Muscle of back (tissue), 11 donors: ENCODE data around the gene CCDC102A. TPM values are rescaled to one million over a fixed set of nuclear protein-coding genes. Genes with fewer than 3 reads are reported as not detected.
A peak's percentile ranks its signal among the peaks of the same experiment; 100 is the strongest.

ENCODE experiments used
- DNase-seq, 3 donors: peaks; one replicate each; pipeline versions ENCODE4 v3.0.0 to v3.0.0-alpha.2; 2013
- polyA plus RNA-seq, 10 donors: library from polyadenylated mRNA; unstranded; fragments of 120-200 nt; gene quantifications; one replicate each; pipeline ENCODE4 v1.2.1, GENCODE V29; 2013; ENCODE audit not compliant: insufficient read length in 10 of 10

The CCDC102A gene
- polyA plus RNA-seq, 10 donors: 8.0 to 21.6 (median 12.2) TPM

DNA sequence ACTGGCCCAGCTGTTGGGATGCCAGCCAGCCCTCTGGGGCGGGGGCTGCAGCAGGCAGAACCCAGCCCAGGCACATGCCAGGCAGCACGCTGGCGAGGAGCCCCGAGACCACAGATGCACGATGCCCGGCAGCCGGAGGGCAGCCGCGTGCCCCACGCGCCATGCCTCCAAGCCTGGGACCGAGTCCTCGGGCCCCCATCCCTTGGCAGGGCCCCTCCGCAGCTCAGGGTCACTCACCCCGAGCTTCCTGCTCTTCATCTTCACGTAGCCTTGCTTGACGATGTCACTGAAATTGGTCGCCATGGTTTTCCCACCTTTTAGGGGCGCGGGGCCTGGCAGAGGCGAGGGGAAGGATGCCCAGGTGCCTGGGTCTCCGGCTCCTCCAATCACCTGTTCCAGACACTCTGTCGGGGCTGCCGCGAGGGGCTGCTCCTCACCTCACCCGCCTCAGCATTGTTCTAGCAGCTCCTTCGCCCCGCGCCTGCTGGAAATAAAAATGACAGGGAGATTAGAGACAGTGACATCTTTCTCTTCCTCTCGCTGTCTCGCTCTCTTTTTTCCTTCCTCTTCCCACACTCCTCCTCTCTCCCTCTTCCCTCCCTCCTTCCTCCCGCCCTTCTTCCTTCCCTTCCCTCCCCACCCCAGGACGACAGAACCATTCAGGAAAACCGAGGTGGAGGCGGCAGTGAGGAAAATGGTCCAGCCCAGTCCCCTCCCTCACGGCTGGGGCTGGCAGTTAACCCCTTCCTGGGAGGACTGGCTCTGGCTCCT, 57.0 kb downstream of the CCDC102A start:
- DNase-seq: peak; percentile 52 to 84 (median 67)

DNA sequence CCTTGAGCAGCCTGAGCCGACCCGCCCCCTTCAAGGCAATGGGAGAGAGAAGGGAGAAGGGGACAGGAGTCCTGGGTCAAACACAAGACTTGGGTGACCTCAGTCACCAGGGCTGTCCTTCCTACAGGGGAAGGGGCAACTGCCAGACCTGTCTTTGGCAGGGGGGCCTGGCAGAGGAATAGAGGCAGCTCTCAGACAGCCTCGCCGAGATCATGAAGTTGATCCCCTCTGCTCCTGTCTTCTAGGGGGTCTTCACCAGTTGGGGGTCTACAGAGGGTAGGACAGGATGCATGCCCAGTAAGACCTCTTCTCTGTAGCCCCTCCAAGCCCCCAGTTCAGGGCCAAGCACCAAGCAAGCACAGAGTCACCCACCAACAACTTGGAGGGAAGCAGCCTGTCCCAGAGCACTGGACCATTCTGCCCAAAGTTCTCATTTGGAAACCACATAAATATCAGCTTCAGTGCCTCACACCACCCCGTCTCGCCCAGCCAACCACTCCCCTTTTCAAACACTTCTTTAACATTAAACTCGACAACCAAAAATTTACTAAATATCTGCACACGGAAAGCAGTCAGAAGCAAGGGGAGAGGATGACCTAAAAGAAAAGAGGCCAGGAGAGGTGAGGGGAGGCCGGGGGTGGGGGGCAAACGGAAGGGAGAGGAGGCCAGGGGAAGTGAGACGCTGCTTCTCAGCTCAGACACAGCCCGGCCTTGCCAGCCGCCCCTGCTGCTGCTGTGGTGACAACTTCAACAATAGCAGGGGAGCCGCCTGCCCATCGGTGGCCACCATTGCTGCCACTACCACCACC, 57.8 kb downstream of the CCDC102A start:
- no peak for DNase-seq

GRCh38 chr16:57477531-57478202, 58.7 kb downstream of the CCDC102A start:
- no peak for DNase-seq

GRCh38 chr16:57476546-57477410, 59.6 kb downstream of the CCDC102A start:
- no peak for DNase-seq

DNA sequence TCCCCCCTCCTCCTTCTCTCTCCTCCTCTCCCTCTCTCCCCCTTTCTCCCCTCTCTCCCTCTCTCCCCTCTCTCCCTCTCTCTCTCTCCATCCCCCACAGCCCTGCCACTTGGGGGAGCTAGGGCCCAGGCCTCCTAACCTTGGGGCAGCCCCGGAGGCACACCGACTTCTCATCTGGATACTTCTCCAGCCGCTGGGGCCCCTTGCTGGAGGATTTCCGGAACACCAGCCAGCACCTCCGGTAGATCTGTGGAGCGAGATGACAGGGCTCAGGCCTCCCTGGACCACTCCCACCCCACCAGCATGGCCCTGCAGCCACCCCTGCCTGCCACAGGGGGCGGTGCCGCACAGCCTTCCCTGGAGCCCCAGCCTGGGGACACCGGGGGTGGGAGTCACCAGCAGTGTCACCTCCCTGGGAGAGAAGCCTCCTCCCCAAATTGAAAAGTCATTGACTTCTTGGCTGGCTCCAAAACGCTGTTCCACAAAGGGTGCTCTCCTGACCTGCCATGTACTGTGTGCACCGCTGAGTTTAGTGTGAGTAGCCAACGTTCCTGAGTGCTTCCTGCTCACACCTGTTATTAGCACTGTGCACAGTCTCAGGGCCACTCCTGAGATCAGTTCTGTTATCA, 60.5 kb downstream of the CCDC102A start:
- DNase-seq: peak in 1 of 3 donors; percentile 39

DNA sequence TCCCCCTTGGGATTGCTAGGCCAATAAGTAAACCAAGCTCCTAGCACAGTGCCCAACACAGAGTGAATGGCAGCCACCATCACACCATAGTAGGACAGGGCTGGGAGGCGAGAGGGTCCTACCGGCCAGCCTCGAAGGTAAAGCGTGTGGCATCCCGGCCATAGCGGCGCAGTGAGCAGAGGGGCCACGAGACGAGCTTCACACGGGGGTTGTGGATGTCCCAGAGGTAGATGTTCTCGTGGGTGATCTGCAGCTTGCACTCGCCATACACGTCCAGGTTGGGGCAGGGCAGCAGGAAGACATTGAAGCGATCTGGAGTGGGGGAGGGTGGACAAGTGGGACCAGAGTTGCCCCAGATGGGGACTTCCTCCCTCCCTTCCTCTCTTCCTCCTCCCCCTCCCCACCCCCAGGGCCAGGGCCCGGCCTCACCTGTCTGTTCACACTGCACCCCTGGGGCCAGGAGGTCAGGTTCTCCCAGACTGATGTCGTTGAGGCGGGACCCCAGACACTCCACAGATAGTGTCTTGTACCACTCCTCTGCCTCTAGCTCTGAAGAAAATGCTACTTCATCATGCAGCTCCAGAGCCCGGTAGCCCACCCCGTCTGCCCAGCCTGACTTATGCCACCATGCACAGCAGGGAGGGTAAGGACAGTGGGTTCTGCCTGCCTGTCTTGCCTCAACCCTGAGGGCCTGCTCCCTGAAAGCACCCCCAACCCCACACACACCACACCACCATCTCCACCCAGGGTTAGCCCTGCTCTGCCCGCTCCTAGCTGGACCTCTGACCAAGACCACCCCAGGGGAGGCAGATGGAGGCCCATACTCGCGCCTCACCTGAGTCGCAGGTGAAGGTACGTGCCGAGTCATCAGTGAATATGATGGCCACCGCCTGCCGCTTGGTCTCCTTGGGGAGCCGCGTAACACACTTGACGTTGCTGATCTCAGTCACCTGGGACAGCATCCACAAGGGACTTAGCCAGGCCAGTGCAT, 61.4 kb downstream of the CCDC102A start:
- no peak for DNase-seq

DNA sequence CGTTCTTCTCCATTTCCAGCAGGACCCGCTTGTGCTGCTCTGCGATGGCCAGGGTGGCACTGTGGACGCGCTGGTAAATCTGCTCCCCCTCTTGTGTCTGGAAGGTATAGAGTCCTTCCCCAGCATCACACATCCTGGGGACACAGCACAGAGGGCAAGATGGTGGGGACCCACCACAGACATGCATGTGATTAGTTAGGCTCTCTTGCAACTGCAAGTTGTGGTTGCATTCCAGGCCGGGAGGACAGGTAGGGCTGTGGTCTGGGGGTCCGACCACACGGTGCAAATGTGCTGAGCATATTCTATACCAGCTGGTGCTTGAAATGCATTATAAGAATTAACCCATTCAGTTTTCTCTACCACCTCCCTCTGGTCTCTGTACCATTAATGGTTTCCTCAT, 62.5 kb downstream of the CCDC102A start:
- no peak for DNase-seq

DNA sequence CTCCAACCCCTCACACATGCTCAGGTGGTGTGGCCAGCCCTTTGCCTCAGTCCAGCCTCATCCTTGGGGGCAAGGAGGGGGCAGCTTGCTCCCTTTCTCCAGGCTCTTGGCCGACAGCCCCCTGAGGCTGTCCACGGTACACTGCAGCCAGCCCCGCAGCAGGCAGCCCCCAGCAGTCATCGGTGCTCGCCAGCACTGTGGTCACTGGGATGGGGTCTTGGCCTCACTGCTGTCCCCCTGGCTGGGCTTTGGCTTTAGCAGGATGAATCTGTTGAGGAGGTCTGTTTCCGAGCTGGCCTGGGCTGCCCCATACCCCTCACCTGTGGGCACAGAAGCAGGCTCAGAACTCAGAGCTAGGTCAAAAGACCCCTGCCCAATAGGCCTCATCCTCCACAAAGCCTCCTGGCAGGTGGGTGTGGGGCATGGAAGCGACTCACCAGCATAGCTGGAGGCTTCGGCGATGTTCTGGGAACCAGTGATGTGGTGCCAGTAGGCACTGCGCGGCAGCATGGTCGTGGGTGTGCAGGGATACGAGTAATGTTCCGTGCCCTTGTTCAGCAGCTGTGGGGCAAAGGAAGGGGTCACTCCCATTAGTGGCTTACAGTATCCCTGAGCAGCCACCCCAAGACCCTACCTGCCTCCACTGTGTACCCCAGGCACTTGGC, 63.1 kb downstream of the CCDC102A start:
- DNase-seq: no peak

- DNase-seq: no peak
Observed at GRCh38 chr16:57472665-57473060, 63.7 kb downstream of the CCDC102A start.

DNA sequence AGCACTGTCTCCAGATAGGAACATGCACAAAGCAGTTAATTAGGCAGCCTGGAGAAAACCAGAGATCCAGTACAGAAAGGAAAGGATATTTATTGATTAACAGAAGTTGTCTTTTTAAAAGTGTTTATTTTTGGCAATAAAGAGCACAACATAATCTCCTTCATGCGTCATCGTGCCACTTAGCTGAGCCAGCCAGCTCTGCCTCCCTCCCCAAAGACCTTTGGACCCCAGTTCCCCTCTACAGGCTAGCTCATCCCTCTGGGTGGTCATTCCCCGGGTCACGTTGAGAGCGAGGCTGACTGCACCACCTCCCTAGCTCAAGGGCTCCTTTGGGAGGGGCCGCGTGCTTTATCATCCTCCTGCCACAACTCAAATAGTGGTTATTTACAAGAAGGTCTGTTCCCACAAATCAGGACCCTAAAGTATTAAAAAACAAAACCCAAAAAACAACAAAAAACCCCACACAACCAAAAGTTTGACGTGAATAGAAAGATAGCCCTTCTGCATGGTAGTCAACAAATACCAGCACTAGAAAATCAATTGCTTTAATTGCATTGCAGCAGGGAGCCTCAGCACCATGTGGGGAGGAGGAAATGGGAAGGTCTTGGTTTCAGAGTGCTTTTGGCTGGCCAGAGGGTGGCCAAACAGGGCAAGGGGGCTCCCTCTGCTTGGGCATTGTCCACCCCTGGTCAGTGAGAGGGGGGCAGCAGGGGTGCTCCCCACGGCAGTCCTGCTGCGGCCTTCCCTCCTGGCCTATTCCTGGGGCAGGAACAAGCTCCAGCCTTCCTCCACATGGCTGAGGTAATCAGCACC, 64.3 kb downstream of the CCDC102A start:
- DNase-seq: no peak

DNA sequence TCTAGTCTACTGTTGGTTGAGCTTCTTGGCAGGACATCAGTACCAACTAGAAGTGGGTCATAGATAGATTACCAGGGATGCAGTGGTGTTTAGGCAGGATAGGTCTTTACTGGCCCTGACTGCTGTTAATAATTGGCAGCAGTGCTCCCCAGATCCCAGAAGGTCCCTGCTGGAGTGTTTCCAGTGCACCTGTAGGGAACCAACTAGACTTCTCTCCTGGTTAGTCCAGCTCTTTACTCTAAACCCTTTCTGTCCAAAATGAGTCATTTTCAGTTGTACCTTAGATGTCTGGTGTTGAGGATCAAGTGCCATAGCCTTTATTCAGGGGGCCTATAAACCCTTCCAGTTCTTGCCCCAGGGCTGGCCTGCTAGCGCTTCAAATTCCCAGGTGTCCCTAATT, 65.2 kb downstream of the CCDC102A start:
- DNase-seq: no peak

DNA sequence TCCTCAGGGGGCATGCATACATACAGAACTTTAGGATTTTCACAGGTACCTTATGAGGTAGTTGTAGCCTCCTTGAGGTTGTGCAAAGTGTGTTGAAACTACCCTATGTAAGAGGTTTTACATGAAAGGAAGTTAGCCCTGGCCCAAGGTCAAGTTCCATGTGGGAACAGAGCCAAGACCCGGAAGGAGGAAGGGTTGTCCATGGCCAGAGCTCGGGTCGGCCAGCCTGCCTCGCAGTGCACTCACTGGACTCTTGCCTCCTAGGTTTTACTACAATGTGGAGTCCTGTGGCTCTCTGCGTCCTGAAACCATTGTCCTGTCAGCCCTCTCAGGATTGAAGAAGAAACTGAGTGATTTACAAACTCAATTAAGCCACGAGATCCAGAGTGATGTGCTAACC, 65.7 kb downstream of the CCDC102A start:
- no peak for DNase-seq

GRCh38 chr16:57469917-57470470, 66.4 kb downstream of the CCDC102A start:
- DNase-seq: no peak

GRCh38 chr16:57469046-57469445, 67.3 kb downstream of the CCDC102A start:
- DNase-seq: no peak

- no peak for DNase-seq
Observed at GRCh38 chr16:57468346-57468745, 68.0 kb downstream of the CCDC102A start.

GRCh38 chr16:57464523-57464922, 71.8 kb downstream of the CCDC102A start:
- DNase-seq: no peak

GRCh38 chr16:57462978-57463362, 73.4 kb downstream of the CCDC102A start:
- no peak for DNase-seq
